HepG2 (cell line): Measurements from ENCODE around the gene OARD1. TPM values are rescaled to one million over a fixed set of nuclear protein-coding genes. Genes with fewer than 3 reads are reported as not detected.

ENCODE experiments used
- ATM ChIP-seq: fragments of 450-650 bp; IDR thresholded peaks from 2 replicates; pipeline ENCODE4 v1.7.1; 2017; ENCODE audit warnings: mild to moderate bottlenecking, borderline replicate concordance
- BRF2 ChIP-seq: sonication (generic); formaldehyde crosslinking; IDR thresholded peaks from 2 replicates; pipeline ENCODE4 v1.8.1; 2022; ENCODE audit warnings: mild to moderate bottlenecking, missing genetic modification reagents
- CEBPZ ChIP-seq: IDR thresholded peaks from 2 replicates; pipeline ENCODE4 v1.6.1; 2012; ENCODE audit warnings: low read length, improper control_type of control experiment
- CHD2 ChIP-seq: IDR thresholded peaks from 2 replicates; pipeline ENCODE4 v1.6.1; 2011; ENCODE audit warnings: low read depth, low read length, improper control_type of control experiment
- DPF2 ChIP-seq: sonication (generic); formaldehyde crosslinking; IDR thresholded peaks from 2 replicates; pipeline ENCODE4 v1.4.0; 2020; ENCODE audit warnings: mild to moderate bottlenecking, low read depth, missing genetic modification reagents, borderline replicate concordance
- FUBP1 ChIP-seq: sonication (generic); formaldehyde crosslinking; IDR thresholded peaks from 2 replicates; pipeline ENCODE4 v1.5.1; 2020; ENCODE audit warnings: missing genetic modification reagents, mild to moderate bottlenecking, borderline replicate concordance
- HOXD1 ChIP-seq: sonication (generic); formaldehyde crosslinking; IDR thresholded peaks from 2 replicates; pipeline ENCODE4 v1.5.0; 2020; ENCODE audit warnings: missing genetic modification reagents
- MAF1 ChIP-seq: sonication (generic); formaldehyde crosslinking; IDR thresholded peaks from 2 replicates; pipeline ENCODE4 v1.5.0; 2020; ENCODE audit warnings: missing genetic modification reagents, borderline replicate concordance
- MAZ ChIP-seq, 2 experiments: sonication (generic) in 1 of 2; formaldehyde crosslinking in 1 of 2; IDR thresholded peaks; 2 replicates each; pipeline versions ENCODE4 v1.5.0 to v1.6.1; 2012 to 2020; ENCODE audit warnings: low read depth in 2 of 2, mild to moderate bottlenecking in 2 of 2, borderline replicate concordance in 1 of 2, improper control_type of control experiment in 1 of 2, low read length in 1 of 2, missing genetic modification reagents in 1 of 2, moderate library complexity in 1 of 2
- MIXL1 ChIP-seq: IDR thresholded peaks from 2 replicates; pipeline ENCODE4 v1.6.1; 2016
- PHF21A ChIP-seq: sonication (generic); formaldehyde crosslinking; IDR thresholded peaks from 2 replicates; pipeline ENCODE4 v1.5.0; 2020; ENCODE audit warnings: mild to moderate bottlenecking, missing genetic modification reagents
- RBM22 ChIP-seq: fragments of 200-400 bp; formaldehyde crosslinking; optimal IDR thresholded peaks from 2 replicates; pipeline ENCODE3; 2017; ENCODE audit warnings: mild to moderate bottlenecking, low read length, moderate library complexity
- RORA ChIP-seq: sonication (generic); formaldehyde crosslinking; IDR thresholded peaks from 2 replicates; pipeline ENCODE4 v1.5.0; 2020; ENCODE audit warnings: mild to moderate bottlenecking, missing genetic modification reagents, moderate library complexity
- SP1 ChIP-seq, 2 experiments: fragments of 450-650 bp in 1 of 2; sonication (generic) in 1 of 2; formaldehyde crosslinking in 1 of 2; IDR thresholded peaks; 2 replicates each; pipeline versions ENCODE4 v1.4.0 to v1.6.1; 2016 to 2020; ENCODE audit warnings: missing genetic modification reagents in 1 of 2
- TEAD2 ChIP-seq: sonication (generic); formaldehyde crosslinking; IDR thresholded peaks from 2 replicates; pipeline ENCODE4 v1.9.0; 2021; ENCODE audit warnings: missing genetic modification reagents
- ZBTB2 ChIP-seq: sonication (generic); formaldehyde crosslinking; IDR thresholded peaks from 2 replicates; pipeline ENCODE4 v1.8.0; 2022; ENCODE audit warnings: low read depth, missing genetic modification reagents
- ZNF607 ChIP-seq: sonication (generic); formaldehyde crosslinking; IDR thresholded peaks from 2 replicates; pipeline ENCODE4 v1.5.1; 2020; ENCODE audit warnings: missing genetic modification reagents, mild to moderate bottlenecking, borderline replicate concordance
- polyA plus RNA-seq, 8 experiments: library from polyadenylated mRNA; depleted of rRNA in 3 of 8; stranded (reverse) in 7 of 8; unstranded in 1 of 8; fragments of >200 nt; fragmentation: Illumina TruSeq in 4 of 8; extraction: Trizol in 4 of 8; gene quantifications; 2 replicates each; pipeline versions ENCODE4 v1.2.1 to v1.2.3, GENCODE V29; 2011 to 2016; ENCODE audit warnings: low read depth in 4 of 8, missing spikeins in 1 of 8, mixed read lengths in 1 of 8; ENCODE audit not compliant: insufficient read depth in 1 of 8
- total RNA-seq, 5 experiments: library from RNA; depleted of rRNA; stranded (reverse); fragments of >200 nt; fragmentation: Illumina TruSeq; extraction: Trizol; gene quantifications; 2 replicates each; pipeline ENCODE4 v1.2.3, GENCODE V29; 2016; ENCODE audit warnings: low read depth in 1 of 5

Gene OARD1
- total and polyA plus RNA-seq, 2 of the 13 experiments (the other 11 are each of a cell fraction or from before 2014, with no cell fraction given): 18.4 to 49.0 TPM

GRCh38 chr6:41040101-41040939, 31.8 kb downstream of the OARD1 start (continued):
- TF ChIP-seq FUBP1 (CRISPR knock-in tag) (0 out of 2 replicates have a peak, but pooled peaks have one; percentile 72), ATM (no peak), HOXD1 (CRISPR knock-in tag) (no peak), BRF2 (CRISPR knock-in tag) (no peak), CHD2 (no peak; the same call in 1 of the 2 replicates), RBM22 (no peak), CEBPZ (no peak), DPF2 (CRISPR knock-in tag) (peak; percentile 63; the same call in 1 of the 2 replicates), ZNF607 (no peak), TEAD2 (no peak), MAF1 (CRISPR knock-in tag) (no peak), ZBTB2 (CRISPR knock-in tag) (no peak), PHF21A (CRISPR knock-in tag) (peak; percentile 93), MIXL1 (CRISPR knock-in tag) (peak; percentile 76), MAZ (IDR thresholded peaks at IDR 0.05; ENCODE audit: borderline replicate concordance, low read depth, low read length) (peak; percentile 88), MAZ (CRISPR knock-in tag; IDR thresholded peaks at IDR 0.05; ENCODE audit: low read depth) (peak; percentile 84), RORA (CRISPR knock-in tag) (no peak), SP1 (IDR thresholded peaks at IDR 0.05) (no peak), SP1 (CRISPR knock-in tag; IDR thresholded peaks at IDR 0.05) (peak; percentile 46; the same call in 1 of the 2 replicates)
